KMS-11 (cell line): ENCODE measurements around the gene SYT2.

Source experiments
- H2AFZ ChIP-seq: fragments of 200-600 bp; sonication (generic); 2 replicates; pipeline ENCODE4 v1.6.1; 2016; ENCODE audit warnings: antibody characterized with exemption, mixed run types, low read depth
- H3K27ac ChIP-seq: fragments of 200-600 bp; sonication (generic); 2 replicates; pipeline ENCODE4 v1.6.1; 2016; ENCODE audit warnings: mild to moderate bottlenecking, mixed run types
- H3K27me3 ChIP-seq: fragments of 200-600 bp; sonication (generic); 2 replicates; pipeline ENCODE4 v1.6.1; 2017; ENCODE audit warnings: mild to moderate bottlenecking, low read depth, mixed run types, moderate library complexity; ENCODE audit not compliant: insufficient read depth
- H3K36me3 ChIP-seq: fragments of 200-600 bp; sonication (generic); 2 replicates; pipeline ENCODE4 v1.6.1; 2017; ENCODE audit warnings: mild to moderate bottlenecking, mixed run types; ENCODE audit not compliant: insufficient read depth
- H3K4me1 ChIP-seq: fragments of 200-600 bp; sonication (generic); 2 replicates; pipeline ENCODE4 v1.6.1; 2016; ENCODE audit warnings: mild to moderate bottlenecking, low read depth, mixed run types; ENCODE audit not compliant: poor library complexity, severe bottlenecking
- H3K4me2 ChIP-seq: fragments of 200-600 bp; sonication (generic); 2 replicates; pipeline ENCODE4 v1.7.0; 2016; ENCODE audit warnings: mild to moderate bottlenecking, mixed run types
- H3K4me3 ChIP-seq: fragments of 200-600 bp; sonication (generic); IDR thresholded peaks from 2 replicates; pipeline ENCODE4 v1.6.1; 2017; ENCODE audit warnings: low read depth, low read length, mixed read lengths; ENCODE audit not compliant: insufficient read depth
- H3K79me2 ChIP-seq: fragments of 200-600 bp; sonication (generic); 2 replicates; pipeline ENCODE4 v1.6.1; 2016; ENCODE audit warnings: low read depth, mixed run types; ENCODE audit not compliant: insufficient read depth
- H3K9ac ChIP-seq: fragments of 200-600 bp; sonication (generic); 2 replicates; pipeline ENCODE4 v1.6.1; 2016; ENCODE audit warnings: mild to moderate bottlenecking, mixed run types
- H4K20me1 ChIP-seq: fragments of 200-600 bp; sonication (generic); 2 replicates; pipeline ENCODE4 v1.6.1; 2016; ENCODE audit warnings: mild to moderate bottlenecking, mixed run types; ENCODE audit not compliant: insufficient read depth
- TF ChIP-seq, protein P1 (sequence below): fragments of 200-600 bp; sonication (generic); conservative IDR thresholded peaks from 2 replicates; pipeline ENCODE4 v1.6.1; 2017; ENCODE audit warnings: low read depth, mild to moderate bottlenecking, antibody characterized with exemption, low read length, moderate library complexity, mixed read lengths

The SYT2 gene

DNA sequence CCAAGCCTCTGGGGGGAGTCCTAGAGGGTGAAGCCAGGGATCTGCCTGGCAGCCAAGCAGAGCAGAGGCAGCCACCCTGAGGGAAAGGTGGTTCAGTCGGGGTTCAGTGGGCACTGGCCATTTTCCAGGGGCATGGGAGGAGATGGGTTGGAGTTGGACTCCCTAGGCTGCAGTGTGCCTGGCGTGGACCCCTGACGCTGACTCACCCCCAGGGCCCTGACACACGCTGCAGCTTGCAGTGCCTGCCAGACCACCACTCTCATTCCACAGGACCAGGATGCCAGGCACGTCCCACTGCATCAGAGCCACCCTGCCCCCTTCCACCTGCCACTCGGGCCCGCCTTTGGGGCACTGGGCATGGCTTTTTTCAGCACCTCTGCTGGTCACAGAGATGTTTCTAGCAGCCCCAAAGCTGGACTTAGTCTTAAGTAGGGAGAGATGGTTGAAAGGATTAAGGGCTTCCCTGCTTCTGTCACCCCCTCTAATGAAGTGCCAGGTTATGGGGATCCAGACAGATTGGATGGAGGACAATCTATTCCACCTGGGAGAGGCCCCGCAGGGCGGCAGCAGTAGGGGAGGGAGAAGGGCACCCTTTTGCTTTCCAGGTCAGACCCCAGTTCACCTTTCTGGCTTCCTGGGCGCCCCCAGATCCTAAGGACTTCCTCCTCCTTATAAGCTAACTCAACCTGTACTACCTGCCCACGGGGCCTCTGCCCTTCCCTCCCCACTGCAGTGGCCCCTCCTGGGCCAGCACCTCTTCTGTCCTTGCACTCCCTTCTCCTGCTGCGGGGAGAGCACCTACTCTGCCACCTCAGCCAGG, 1.6 kb downstream of the SYT2 start:
- Histone ChIP-seq H3K36me3 (no peaks in the 10 kb centered on the region), H3K27ac (no peak overlapping the region), H4K20me1 (no peaks in the 10 kb centered on the region), H3K79me2 (no peaks in the 10 kb centered on the region), H3K9ac (no peak overlapping the region), H3K4me1 (no peaks in the 10 kb centered on the region), H2AFZ (no peak overlapping the region), H3K4me2 (no peak overlapping the region), H3K27me3 (peaks cover 83% of the 10 kb centered on the region), H3K4me3 (no peak overlapping the region)
- TF ChIP-seq, protein P1, sequence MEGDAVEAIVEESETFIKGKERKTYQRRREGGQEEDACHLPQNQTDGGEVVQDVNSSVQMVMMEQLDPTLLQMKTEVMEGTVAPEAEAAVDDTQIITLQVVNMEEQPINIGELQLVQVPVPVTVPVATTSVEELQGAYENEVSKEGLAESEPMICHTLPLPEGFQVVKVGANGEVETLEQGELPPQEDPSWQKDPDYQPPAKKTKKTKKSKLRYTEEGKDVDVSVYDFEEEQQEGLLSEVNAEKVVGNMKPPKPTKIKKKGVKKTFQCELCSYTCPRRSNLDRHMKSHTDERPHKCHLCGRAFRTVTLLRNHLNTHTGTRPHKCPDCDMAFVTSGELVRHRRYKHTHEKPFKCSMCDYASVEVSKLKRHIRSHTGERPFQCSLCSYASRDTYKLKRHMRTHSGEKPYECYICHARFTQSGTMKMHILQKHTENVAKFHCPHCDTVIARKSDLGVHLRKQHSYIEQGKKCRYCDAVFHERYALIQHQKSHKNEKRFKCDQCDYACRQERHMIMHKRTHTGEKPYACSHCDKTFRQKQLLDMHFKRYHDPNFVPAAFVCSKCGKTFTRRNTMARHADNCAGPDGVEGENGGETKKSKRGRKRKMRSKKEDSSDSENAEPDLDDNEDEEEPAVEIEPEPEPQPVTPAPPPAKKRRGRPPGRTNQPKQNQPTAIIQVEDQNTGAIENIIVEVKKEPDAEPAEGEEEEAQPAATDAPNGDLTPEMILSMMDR, result no peak

DNA sequence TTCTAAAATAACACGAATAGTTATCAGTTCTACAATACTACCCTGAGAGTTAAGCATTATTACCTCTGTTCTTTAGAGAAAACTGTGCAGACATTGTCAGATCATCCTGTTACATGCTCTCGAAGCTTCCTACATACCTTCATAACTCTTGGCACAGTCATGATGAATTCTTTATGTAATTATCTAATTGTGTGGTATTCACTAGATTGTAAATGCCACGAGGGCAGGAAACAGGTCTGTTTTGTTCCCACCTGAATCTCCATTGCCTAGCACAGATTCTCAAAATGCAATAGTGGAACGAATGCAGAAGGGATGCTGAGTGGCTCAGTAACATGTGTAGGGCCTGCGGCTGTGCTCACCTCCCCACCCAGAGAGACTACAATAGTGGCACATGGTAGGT, 3.4 kb downstream of the SYT2 start:
- Histone ChIP-seq H4K20me1 (no peaks in the 10 kb centered on the region), H3K36me3 (no peaks in the 10 kb centered on the region), H3K4me3 (no peak overlapping the region), H2AFZ (no peak overlapping the region), H3K4me2 (no peak overlapping the region), H3K27ac (no peak overlapping the region), H3K4me1 (no peaks in the 10 kb centered on the region), H3K27me3 (peaks cover 83% of the 10 kb centered on the region), H3K79me2 (no peaks in the 10 kb centered on the region), H3K9ac (no peak overlapping the region)
- TF ChIP-seq, protein P1, result no peak

DNA sequence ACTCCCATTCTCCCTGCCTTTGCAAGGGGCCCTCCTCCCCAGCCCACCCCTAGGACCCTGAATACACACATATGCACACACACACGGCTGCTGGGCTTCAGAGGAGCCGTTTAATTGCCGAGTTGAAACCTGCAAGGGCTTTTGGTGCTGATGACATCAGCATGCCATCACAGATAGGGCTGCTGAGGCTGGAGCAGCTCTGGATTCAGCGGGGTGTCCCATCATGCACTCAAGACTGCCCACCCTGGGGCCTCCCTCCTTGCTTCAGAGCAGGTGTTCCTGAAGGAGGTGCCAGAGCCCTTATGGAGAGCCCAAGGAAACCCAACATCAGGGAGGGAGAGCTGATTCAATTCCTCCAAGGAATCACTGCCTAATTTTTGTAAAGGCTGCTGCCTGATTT, 5.7 kb downstream of the SYT2 start:
- TF ChIP-seq, protein P1, result no peak
- Histone ChIP-seq H3K4me1 (no peaks in the 10 kb centered on the region), H3K9ac (no peak overlapping the region), H3K36me3 (no peaks in the 10 kb centered on the region), H3K4me2 (no peak overlapping the region), H4K20me1 (no peaks in the 10 kb centered on the region), H3K27me3 (peaks cover 74% of the 10 kb centered on the region), H3K4me3 (no peak overlapping the region), H3K27ac (no peak overlapping the region), H2AFZ (no peak overlapping the region), H3K79me2 (no peaks in the 10 kb centered on the region)

DNA sequence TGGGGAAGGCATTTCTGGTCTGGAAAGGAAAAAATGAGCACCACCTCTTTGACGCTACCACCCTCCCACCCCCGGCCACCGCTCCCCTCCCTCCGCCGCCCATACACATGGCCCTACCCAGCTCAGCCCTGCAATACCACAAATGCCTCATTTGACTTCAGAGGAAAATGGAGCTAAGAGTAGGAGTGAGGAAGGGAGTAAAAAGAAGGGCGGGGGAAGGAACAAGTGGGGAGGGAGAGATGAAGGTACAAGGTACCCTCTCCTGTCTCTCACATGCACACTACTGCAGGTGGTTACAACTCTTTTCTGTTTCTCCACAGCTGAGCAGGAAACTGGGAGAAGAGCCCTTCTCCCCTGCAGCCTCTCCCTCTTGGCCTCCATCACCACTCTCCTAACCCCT, 7.1 kb downstream of the SYT2 start:
- Histone ChIP-seq H3K4me3 (no peak overlapping the region), H3K4me1 (no peaks in the 10 kb centered on the region), H4K20me1 (no peaks in the 10 kb centered on the region), H3K27ac (no peak overlapping the region), H3K79me2 (no peaks in the 10 kb centered on the region), H3K27me3 (peaks cover 62% of the 10 kb centered on the region), H3K36me3 (no peaks in the 10 kb centered on the region), H3K4me2 (no peak overlapping the region), H2AFZ (no peak overlapping the region), H3K9ac (no peak overlapping the region)
- TF ChIP-seq, protein P1, result no peak
